ENCODE data around the gene NADK2.
"Not testable (repeated sequence)": the region's sequence is repeated elsewhere in the genome, so short reads cannot be mapped to it uniquely, and the experiment has no call there.

NADK2 gene

GRCh38 chr5:36208786-36209185, 32.9 kb downstream of the NADK2 start:
- no peak for DNase-seq (ENCODE audit: low read depth, low spot score)

- no peak for DNase-seq (ENCODE audit: low read depth, low spot score)
Measured at GRCh38 chr5:36206913-36207312, 34.8 kb downstream of the NADK2 start.

GRCh38 chr5:36205329-36205728, 36.4 kb downstream of the NADK2 start:
- no peak for DNase-seq (ENCODE audit: low read depth, low spot score)

- no peak for DNase-seq (ENCODE audit: low read depth, low spot score)
Measured at GRCh38 chr5:36202521-36202961, 39.2 kb downstream of the NADK2 start.

GRCh38 chr5:36200513-36200912, 41.2 kb downstream of the NADK2 start:
- no peak for DNase-seq (ENCODE audit: low read depth, low spot score)

GRCh38 chr5:36199620-36200019, 42.1 kb downstream of the NADK2 start:
- DNase-seq (ENCODE audit: low read depth, low spot score), result no peak

GRCh38 chr5:36198783-36199182, 42.9 kb downstream of the NADK2 start:
- not testable (repeated sequence) for DNase-seq (ENCODE audit: low read depth, low spot score)

GRCh38 chr5:36198281-36198680, 43.4 kb downstream of the NADK2 start:
- DNase-seq (ENCODE audit: low read depth, low spot score), result no peak

GRCh38 chr5:36193746-36194145, 48.0 kb downstream of the NADK2 start:
- DNase-seq (ENCODE audit: low read depth, low spot score), result no peak

GRCh38 chr5:36184408-36184807, 57.3 kb downstream of the NADK2 start:
- DNase-seq (ENCODE audit: low read depth, low spot score), result not testable (repeated sequence)

GRCh38 chr5:36181774-36182173, 60.0 kb downstream of the NADK2 start:
- DNase-seq (ENCODE audit: low read depth, low spot score), result no peak

GRCh38 chr5:36180556-36181350, 61.0 kb downstream of the NADK2 start:
- no peak for DNase-seq (ENCODE audit: low read depth, low spot score)

- no peak for DNase-seq (ENCODE audit: low read depth, low spot score)
Measured at GRCh38 chr5:36179950-36180349, 61.8 kb downstream of the NADK2 start.

GRCh38 chr5:36178524-36178890, 63.2 kb downstream of the NADK2 start:
- no peak for DNase-seq (ENCODE audit: low read depth, low spot score)

GRCh38 chr5:36177715-36178523, 63.8 kb downstream of the NADK2 start:
- DNase-seq (ENCODE audit: low read depth, low spot score), result no peak

GRCh38 chr5:36177154-36177553, 64.6 kb downstream of the NADK2 start:
- no peak for DNase-seq (ENCODE audit: low read depth, low spot score)

GRCh38 chr5:36175043-36175442, 66.7 kb downstream of the NADK2 start:
- DNase-seq (ENCODE audit: low read depth, low spot score), result no peak

- no peak for DNase-seq (ENCODE audit: low read depth, low spot score)
Measured at GRCh38 chr5:36174119-36174518, 67.6 kb downstream of the NADK2 start.

- no peak for DNase-seq (ENCODE audit: low read depth, low spot score)
Measured at GRCh38 chr5:36173426-36173825, 68.3 kb downstream of the NADK2 start.

- no peak for DNase-seq (ENCODE audit: low read depth, low spot score)
Measured at GRCh38 chr5:36172599-36172998, 69.1 kb downstream of the NADK2 start.

GRCh38 chr5:36170832-36171424, 70.8 kb downstream of the NADK2 start:
- no peak for DNase-seq (ENCODE audit: low read depth, low spot score)

GRCh38 chr5:36168737-36169136, 73.0 kb downstream of the NADK2 start:
- no peak for DNase-seq (ENCODE audit: low read depth, low spot score)

- DNase-seq (ENCODE audit: low read depth, low spot score), result no peak
Measured at GRCh38 chr5:36164461-36164860, 77.3 kb downstream of the NADK2 start.

Measured in iPS DF 19.7 (cell line).